Activated CD8-positive, alpha-beta memory T cell treated with anti-CD3 and anti-CD28 coated beads for 24 hours (primary cell): ENCODE measurements around the gene PRR15.

Source experiments
- DNase-seq: peaks from one replicate; pipeline ENCODE4 v3.0.0-alpha.2; 2020

The PRR15 gene

GRCh38 chr7:29611941-29612544 is 48.4 kb downstream of the PRR15 start:
- DNase-seq: no peak

- no peak for DNase-seq
Measured at GRCh38 chr7:29612596-29612995, 49.0 kb downstream of the PRR15 start.

GRCh38 chr7:29613100-29613499 is 49.5 kb downstream of the PRR15 start:
- DNase-seq: no peak

- no peak for DNase-seq
Measured at GRCh38 chr7:29614229-29614628, 50.6 kb downstream of the PRR15 start.
